Measurements from ENCODE around the gene NRARP. TPM values are rescaled to one million over a fixed set of nuclear protein-coding genes. Genes with fewer than 3 reads are reported as not detected.

The NRARP gene
- total RNA-seq, 1 donor from 2014 or later = 17.9 TPM

DNA sequence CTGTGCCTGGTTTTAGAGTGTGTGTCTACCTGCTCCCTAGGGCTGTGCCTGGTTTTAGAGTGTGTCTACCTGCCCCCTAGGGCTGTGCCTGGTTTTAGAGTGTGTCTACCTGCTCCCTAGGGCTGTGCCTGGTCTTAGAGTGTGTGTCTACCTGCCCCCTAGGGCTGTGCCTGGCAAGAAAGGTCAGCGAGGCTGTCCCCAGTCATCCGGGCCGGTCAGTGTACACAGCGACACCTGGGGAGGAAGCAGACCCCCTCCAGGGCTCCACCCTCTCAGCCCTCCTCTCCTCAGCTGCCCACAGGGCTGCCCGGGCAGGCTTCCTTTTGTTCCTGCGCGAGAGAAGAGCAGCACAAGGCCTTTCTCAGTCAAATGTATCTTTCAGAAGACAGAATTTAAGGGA is 4.1 kb downstream of the NRARP start:
- no peak overlapping the region for H3K27ac Mint-ChIP-seq

DNA sequence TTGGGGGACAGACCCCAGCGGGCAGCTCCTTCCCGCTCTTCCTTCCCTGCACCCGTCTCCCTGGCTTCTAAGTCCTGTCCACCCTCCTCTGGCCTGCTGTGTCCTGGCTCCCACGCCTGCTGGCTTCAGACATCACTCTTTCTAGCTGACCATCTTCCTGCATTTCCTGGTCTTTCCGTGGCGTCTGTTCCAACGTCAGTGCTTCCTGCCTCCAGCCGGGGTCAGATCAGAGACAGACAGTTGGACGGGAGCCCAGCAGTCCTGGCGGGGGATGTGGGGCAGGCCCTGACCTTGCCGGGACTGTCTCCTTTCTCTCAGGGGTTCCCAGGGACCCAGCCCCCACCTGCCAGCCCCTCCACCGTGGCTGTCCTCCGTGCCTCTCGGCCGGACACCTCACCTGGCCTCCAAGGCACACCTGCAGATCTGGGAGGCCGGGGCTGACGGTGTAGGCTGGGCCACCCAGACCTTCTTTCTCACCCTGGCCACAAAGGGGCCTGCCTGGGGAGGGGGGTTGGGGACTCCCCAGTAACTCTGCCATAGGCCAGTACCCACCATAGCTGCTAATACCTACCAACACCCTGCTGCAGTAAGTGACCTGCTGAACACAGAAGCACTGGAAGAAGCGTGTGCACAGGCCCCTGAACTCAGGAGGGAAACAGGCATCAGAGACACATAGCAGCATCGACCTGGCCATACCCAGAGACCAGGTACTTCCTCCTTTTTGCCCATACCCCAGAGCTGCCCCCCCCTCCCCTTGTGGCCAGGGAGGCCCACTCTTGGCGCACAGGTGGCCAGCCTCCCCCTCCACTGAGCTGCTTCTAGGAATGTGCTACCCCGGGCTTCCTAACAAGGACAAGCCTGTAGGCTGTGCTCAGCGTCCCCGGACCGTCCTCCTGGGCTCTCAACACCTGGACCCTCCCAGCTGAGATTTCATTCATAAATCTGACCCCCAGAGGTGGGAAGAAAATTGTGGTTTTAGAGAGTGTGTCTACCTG is 5.1 kb downstream of the NRARP start:
- Mint-ChIP-seq H3K9me3 (no peaks in the 10 kb centered on the region), H3K4me1 (ENCODE audit: unreplicated experiment) (peaks cover 5% of the 10 kb centered on the region), H3K27me3 (peaks cover 53% of the 10 kb centered on the region), H3K4me3 (peak overlapping the region; percentile 82), H3K27ac (peak overlapping the region; percentile 70), H3K36me3 (no peaks in the 10 kb centered on the region)
- no peak for TF ChIP-seq CTCF (conservative IDR thresholded peaks at IDR 0.05)
- DNase-seq (ENCODE audit: extremely low spot score, unreplicated experiment) = no peak

More for the DNA sequence above, 4.1 kb downstream of the NRARP start:
- Mint-ChIP-seq H3K4me3 (no peak overlapping the region), H3K9me3 (no peaks in the 10 kb centered on the region), H3K27me3 (peaks cover 50% of the 10 kb centered on the region), H3K36me3 (no peaks in the 10 kb centered on the region), H3K4me1 (ENCODE audit: unreplicated experiment) (peaks cover 5% of the 10 kb centered on the region)
- TF ChIP-seq CTCF (conservative IDR thresholded peaks at IDR 0.05) = no peak
- DNase-seq (ENCODE audit: extremely low spot score, unreplicated experiment) = no peak

DNA sequence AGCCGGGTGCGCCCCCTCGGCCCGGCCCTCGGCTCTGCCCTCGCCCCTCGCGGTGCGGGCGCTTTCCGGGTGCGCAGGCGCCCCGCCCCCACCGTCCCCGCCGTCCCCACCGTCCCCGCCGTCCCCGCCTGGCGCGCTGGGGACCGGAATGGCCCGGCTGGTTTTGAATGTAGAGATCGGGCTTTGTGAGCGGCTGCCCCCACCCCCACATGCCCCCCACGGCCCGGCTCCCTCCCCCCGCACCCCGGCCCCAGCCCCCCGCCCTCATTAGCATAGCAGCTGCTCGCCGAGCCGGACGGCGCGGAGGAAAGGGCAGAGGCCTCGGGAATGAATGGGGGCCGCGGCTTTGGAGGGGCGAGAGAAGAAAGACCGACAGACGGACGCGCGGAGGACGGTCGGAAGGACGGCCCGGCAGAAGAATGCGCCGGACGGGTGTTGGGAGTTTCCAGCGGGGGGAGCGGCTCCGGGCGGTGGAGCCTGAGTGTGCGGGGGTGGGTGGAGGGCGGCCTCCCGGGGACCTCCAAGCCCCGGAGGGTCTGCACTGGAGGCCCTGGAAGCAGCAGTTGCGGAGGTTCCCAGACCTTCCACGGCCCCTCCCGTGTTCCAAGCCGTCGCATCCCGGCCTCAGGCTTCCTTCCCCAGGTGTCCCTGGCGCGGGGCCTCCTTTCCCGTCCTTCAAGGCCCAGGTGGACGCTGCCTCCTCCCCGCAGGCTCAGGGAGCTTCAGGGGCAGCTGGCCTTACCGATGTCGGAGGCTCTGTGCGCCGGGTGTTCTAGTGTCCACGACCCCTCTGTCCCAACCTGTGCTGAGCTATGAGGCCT is 6.0 kb downstream of the NRARP start:
- H3K36me3 Mint-ChIP-seq = no peaks in the 10 kb centered on the region
- peaks cover 53% of the 10 kb centered on the region for H3K27me3 Mint-ChIP-seq
- no peaks in the 10 kb centered on the region for H3K9me3 Mint-ChIP-seq
- no peak for TF ChIP-seq CTCF (conservative IDR thresholded peaks at IDR 0.05)
- DNase-seq (ENCODE audit: extremely low spot score, unreplicated experiment) = no peak
- H3K4me3 Mint-ChIP-seq = peak overlapping the region; percentile 82
- peaks cover 5% of the 10 kb centered on the region for H3K4me1 Mint-ChIP-seq (ENCODE audit: unreplicated experiment)
- H3K27ac Mint-ChIP-seq = peak overlapping the region; percentile 23

- peaks cover 5% of the 10 kb centered on the region for H3K4me1 Mint-ChIP-seq (ENCODE audit: unreplicated experiment)
- H3K36me3 Mint-ChIP-seq = no peaks in the 10 kb centered on the region
- no peak for DNase-seq (ENCODE audit: extremely low spot score, unreplicated experiment)
- no peak overlapping the region for H3K27ac Mint-ChIP-seq
- peak overlapping the region; percentile 75 for H3K4me3 Mint-ChIP-seq
- TF ChIP-seq CTCF (conservative IDR thresholded peaks at IDR 0.05) = peak; percentile 80
- peaks cover 49% of the 10 kb centered on the region for H3K27me3 Mint-ChIP-seq
- H3K9me3 Mint-ChIP-seq = no peaks in the 10 kb centered on the region
These were observed 6.7 kb downstream of the NRARP start for GRCh38 chr9:137295238-137295811.

GRCh38 chr9:137294681-137295237 is 7.3 kb downstream of the NRARP start:
- DNase-seq (ENCODE audit: extremely low spot score, unreplicated experiment) = no peak
- H3K27me3 Mint-ChIP-seq = peaks cover 45% of the 10 kb centered on the region

More at GRCh38 chr9:137294681-137295237, 7.3 kb downstream of the NRARP start:
- Mint-ChIP-seq H3K27ac (peak overlapping the region; percentile 78), H3K36me3 (no peaks in the 10 kb centered on the region), H3K4me3 (peak overlapping the region; percentile 75), H3K4me1 (ENCODE audit: unreplicated experiment) (peaks cover 5% of the 10 kb centered on the region), H3K9me3 (no peaks in the 10 kb centered on the region)
- TF ChIP-seq CTCF (conservative IDR thresholded peaks at IDR 0.05) = peak; percentile 36
